Astrocyte (in vitro differentiated cells and primary cell): ENCODE data around the gene SNRNP25. TPM values are rescaled to one million over a fixed set of nuclear protein-coding genes. Genes with fewer than 3 reads are reported as not detected.
"Not testable (repeated sequence)": the region's sequence is repeated elsewhere in the genome, so short reads cannot be mapped to it uniquely, and the experiment has no call there.

Experiments
- DNase-seq: peaks from one replicate; pipeline ENCODE4 v3.0.0-alpha.2; 2010; ENCODE audit warnings: low read depth
- FAIRE-seq: peaks from 2 replicates; lab custom pipeline; 2011; peaks lifted over from hg19 to GRCh38; lab: Jason Lieb, UNC
- H2AFZ ChIP-seq: 2 replicates; pipeline ENCODE4 v1.6.0; 2012; ENCODE audit warnings: low read depth, low read length, inconsistent platforms
- H3K27ac ChIP-seq: 2 replicates; pipeline ENCODE4 v1.5.1; 2011; ENCODE audit warnings: low read depth, low read length, inconsistent platforms
- H3K27me3 ChIP-seq: 2 replicates; pipeline ENCODE4 v1.6.0; 2011; ENCODE audit warnings: low read length, inconsistent platforms; ENCODE audit not compliant: insufficient read depth
- H3K36me3 ChIP-seq: 2 replicates; pipeline ENCODE4 v1.5.1; 2011; ENCODE audit warnings: low read length, inconsistent platforms; ENCODE audit not compliant: insufficient read depth
- H3K4me1 ChIP-seq: 2 replicates; pipeline ENCODE4 v1.5.1; 2011; ENCODE audit warnings: low read length, inconsistent platforms; ENCODE audit not compliant: insufficient read depth
- H3K4me2 ChIP-seq: 2 replicates; pipeline ENCODE4 v1.6.0; 2012; ENCODE audit warnings: low read length, inconsistent platforms
- H3K4me3 ChIP-seq: 2 replicates; pipeline ENCODE4 v1.5.1; 2011; ENCODE audit warnings: low read depth, mild to moderate bottlenecking, low read length, inconsistent platforms; ENCODE audit not compliant: insufficient read depth
- H3K79me2 ChIP-seq: 2 replicates; pipeline ENCODE4 v1.6.0; 2012; ENCODE audit warnings: mild to moderate bottlenecking, low read length, inconsistent platforms; ENCODE audit not compliant: insufficient read depth
- H3K9ac ChIP-seq: 2 replicates; pipeline ENCODE4 v1.6.0; 2012; ENCODE audit warnings: mild to moderate bottlenecking, low read length, inconsistent platforms
- H3K9me3 ChIP-seq: 2 replicates; pipeline ENCODE4 v1.5.1; 2012; ENCODE audit warnings: low read depth, mild to moderate bottlenecking, low read length, inconsistent platforms; ENCODE audit not compliant: insufficient read depth
- H4K20me1 ChIP-seq: 2 replicates; pipeline ENCODE4 v1.6.0; 2012; ENCODE audit warnings: low read length, inconsistent platforms; ENCODE audit not compliant: insufficient read depth
- H3K27ac Mint-ChIP-seq: one replicate; pipeline ENCODE4 v1.8.0; 2021; ENCODE audit warnings: mild to moderate bottlenecking, mixed read lengths; ENCODE audit not compliant: unreplicated experiment
- H3K27me3 Mint-ChIP-seq: one replicate; pipeline ENCODE4 v1.8.0; 2021; ENCODE audit warnings: low read depth, mixed read lengths; ENCODE audit not compliant: unreplicated experiment
- H3K36me3 Mint-ChIP-seq: one replicate; pipeline ENCODE4 v1.8.0; 2021; ENCODE audit warnings: low read depth, mixed read lengths; ENCODE audit not compliant: unreplicated experiment
- H3K4me1 Mint-ChIP-seq: one replicate; pipeline ENCODE4 v1.8.0; 2021; ENCODE audit warnings: low read depth, mixed read lengths; ENCODE audit not compliant: unreplicated experiment
- H3K4me3 Mint-ChIP-seq: one replicate; pipeline ENCODE4 v1.8.0; 2021; ENCODE audit warnings: mild to moderate bottlenecking, moderate library complexity, mixed read lengths; ENCODE audit not compliant: unreplicated experiment
- H3K9me3 Mint-ChIP-seq: one replicate; pipeline ENCODE4 v1.8.0; 2021; ENCODE audit warnings: mild to moderate bottlenecking, mixed read lengths; ENCODE audit not compliant: unreplicated experiment
- CTCF ChIP-seq: IDR thresholded peaks from 2 replicates; pipeline ENCODE4 v1.5.1; 2011; ENCODE audit warnings: low read depth, mild to moderate bottlenecking, inconsistent platforms, low read length, moderate library complexity; ENCODE audit not compliant: insufficient read depth
- EZH2 ChIP-seq: IDR thresholded peaks from 2 replicates; pipeline ENCODE4 v1.6.1; 2012; ENCODE audit warnings: mild to moderate bottlenecking, low read length, inconsistent platforms; ENCODE audit not compliant: insufficient read depth
- total RNA-seq: library from RNA; stranded (reverse); gene quantifications from 2 replicates; pipeline ENCODE4 v1.2.1, GENCODE V29; 2021

Gene SNRNP25
- total RNA-seq, 1 donor from 2014 or later: 34.1 TPM

- peaks cover 23% of the 10 kb centered on the region for H3K36me3 Mint-ChIP-seq
- FAIRE-seq (no peak), DNase-seq (no peak)
- H4K20me1 ChIP-seq: no peaks in the 10 kb centered on the region
- H2AFZ ChIP-seq: no peak overlapping the region
- peaks cover 3% of the 10 kb centered on the region for H3K4me1 Mint-ChIP-seq
- no peaks in the 10 kb centered on the region for H3K9me3 Mint-ChIP-seq
- peaks cover 15% of the 10 kb centered on the region for H3K36me3 ChIP-seq
- H3K4me1 ChIP-seq: no peaks in the 10 kb centered on the region
- no peak overlapping the region for H3K4me3 Mint-ChIP-seq
- H3K4me2 ChIP-seq: no peak overlapping the region
- no peak overlapping the region for H3K27ac Mint-ChIP-seq
- no peaks in the 10 kb centered on the region for H3K27me3 Mint-ChIP-seq
- H3K9ac ChIP-seq: no peak overlapping the region
- no peaks in the 10 kb centered on the region for H3K9me3 ChIP-seq
- no peak overlapping the region for H3K27ac ChIP-seq
- no peaks in the 10 kb centered on the region for H3K27me3 ChIP-seq
- H3K79me2 ChIP-seq: no peaks in the 10 kb centered on the region
- no peak overlapping the region for H3K4me3 ChIP-seq
- TF ChIP-seq EZH2: no peak
Measured at GRCh38 chr16:44655-45054, 9.0 kb upstream of the SNRNP25 start.

DNA sequence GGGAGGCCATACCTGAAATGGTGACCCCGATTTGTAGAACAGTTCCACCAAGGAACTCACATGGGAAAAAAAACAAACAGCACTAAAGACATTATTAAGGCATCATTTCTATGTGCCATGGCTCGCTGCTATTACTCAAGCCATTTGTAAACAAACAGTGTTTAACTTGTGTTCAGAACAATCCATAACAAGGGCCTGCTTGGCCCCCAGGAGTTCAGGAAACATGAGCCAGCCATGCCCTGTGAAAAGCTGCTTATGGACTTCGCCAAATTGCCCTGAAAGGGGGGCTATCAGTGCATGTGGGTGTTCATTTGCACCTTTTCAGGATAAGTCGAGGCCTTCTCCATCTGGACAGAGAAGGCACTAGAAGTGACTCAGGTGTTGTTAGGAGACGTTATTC, 8.2 kb upstream of the SNRNP25 start:
- H3K9me3 Mint-ChIP-seq: no peaks in the 10 kb centered on the region
- H3K4me1 Mint-ChIP-seq: peaks cover 3% of the 10 kb centered on the region
- Histone ChIP-seq H3K9ac (no peak overlapping the region), H3K4me1 (no peaks in the 10 kb centered on the region), H3K79me2 (no peaks in the 10 kb centered on the region), H3K27ac (no peak overlapping the region), H3K36me3 (peaks cover 12% of the 10 kb centered on the region), H4K20me1 (no peaks in the 10 kb centered on the region), H2AFZ (no peak overlapping the region), H3K4me3 (no peak overlapping the region), H3K9me3 (no peaks in the 10 kb centered on the region), H3K27me3 (no peaks in the 10 kb centered on the region), H3K4me2 (no peak overlapping the region)
- no peaks in the 10 kb centered on the region for H3K27me3 Mint-ChIP-seq
- FAIRE-seq: no peak
- TF ChIP-seq CTCF (no peak), EZH2 (no peak)
- H3K27ac Mint-ChIP-seq: no peak overlapping the region
- peaks cover 23% of the 10 kb centered on the region for H3K36me3 Mint-ChIP-seq
- no peak overlapping the region for H3K4me3 Mint-ChIP-seq
- no peak for DNase-seq

DNA sequence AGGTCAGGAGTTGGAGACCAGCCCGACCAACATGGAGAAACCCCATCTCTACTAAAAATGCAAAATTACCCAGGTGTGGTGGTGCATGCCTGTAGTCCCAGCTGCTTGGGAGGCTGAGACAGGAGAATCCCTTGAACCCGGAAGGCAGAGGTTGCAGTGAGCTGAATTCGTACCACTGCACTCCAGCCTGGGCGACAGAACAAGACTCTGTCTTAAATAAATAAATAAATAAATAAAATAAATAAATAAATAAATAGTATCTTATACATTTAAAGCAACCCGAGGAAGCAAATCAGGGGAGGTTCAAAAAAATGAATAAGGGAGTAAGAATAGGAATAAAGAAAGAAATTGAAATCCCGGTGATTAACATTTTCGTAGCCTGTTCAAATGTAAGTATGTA, 7.1 kb upstream of the SNRNP25 start:
- not testable (repeated sequence) for FAIRE-seq, H3K27ac ChIP-seq, H3K27ac Mint-ChIP-seq, H3K4me1 Mint-ChIP-seq, H3K9me3 ChIP-seq, DNase-seq, H3K4me1 ChIP-seq, H3K9ac ChIP-seq, H3K27me3 Mint-ChIP-seq, H3K4me3 ChIP-seq, H3K4me3 Mint-ChIP-seq, H3K79me2 ChIP-seq, H2AFZ ChIP-seq, H3K4me2 ChIP-seq, H3K9me3 Mint-ChIP-seq, H3K27me3 ChIP-seq, H4K20me1 ChIP-seq
- peaks cover 28% of the 10 kb centered on the region for H3K36me3 Mint-ChIP-seq
- peaks cover 12% of the 10 kb centered on the region for H3K36me3 ChIP-seq
